GM13977 (cell line): ENCODE measurements around the gene EPB41L2.

Source experiments
- DNase-seq: peaks from one replicate; pipeline ENCODE4 v3.0.0; 2012; ENCODE audit warnings: low spot score
- in situ Hi-C: fragments of 300-500 bp; cut with MboI; formaldehyde crosslinking; loops from one replicate; pipeline ENCODE4 v1.12.0; 2022; ENCODE audit warnings: low sequenced_read_pairs, low pct_unique_long_range_greater_than_20kb, mixed read lengths, inconsistent platforms; ENCODE audit not compliant: unreplicated experiment
- TF ChIP-seq, protein P1 (sequence below): IDR thresholded peaks from 2 replicates; pipeline ENCODE4 v1.5.1; 2012; ENCODE audit warnings: mild to moderate bottlenecking, control low read depth; ENCODE audit not compliant: insufficient read depth; ENCODE audit errors: extremely low read depth, missing control alignments

Gene EPB41L2

GRCh38 chr6:131058236-131058635 is 4.8 kb downstream of the EPB41L2 start:
- TF ChIP-seq, protein P1, sequence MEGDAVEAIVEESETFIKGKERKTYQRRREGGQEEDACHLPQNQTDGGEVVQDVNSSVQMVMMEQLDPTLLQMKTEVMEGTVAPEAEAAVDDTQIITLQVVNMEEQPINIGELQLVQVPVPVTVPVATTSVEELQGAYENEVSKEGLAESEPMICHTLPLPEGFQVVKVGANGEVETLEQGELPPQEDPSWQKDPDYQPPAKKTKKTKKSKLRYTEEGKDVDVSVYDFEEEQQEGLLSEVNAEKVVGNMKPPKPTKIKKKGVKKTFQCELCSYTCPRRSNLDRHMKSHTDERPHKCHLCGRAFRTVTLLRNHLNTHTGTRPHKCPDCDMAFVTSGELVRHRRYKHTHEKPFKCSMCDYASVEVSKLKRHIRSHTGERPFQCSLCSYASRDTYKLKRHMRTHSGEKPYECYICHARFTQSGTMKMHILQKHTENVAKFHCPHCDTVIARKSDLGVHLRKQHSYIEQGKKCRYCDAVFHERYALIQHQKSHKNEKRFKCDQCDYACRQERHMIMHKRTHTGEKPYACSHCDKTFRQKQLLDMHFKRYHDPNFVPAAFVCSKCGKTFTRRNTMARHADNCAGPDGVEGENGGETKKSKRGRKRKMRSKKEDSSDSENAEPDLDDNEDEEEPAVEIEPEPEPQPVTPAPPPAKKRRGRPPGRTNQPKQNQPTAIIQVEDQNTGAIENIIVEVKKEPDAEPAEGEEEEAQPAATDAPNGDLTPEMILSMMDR = no peak
- DNase-seq = no peak
- in situ Hi-C loops = no loop called here

DNA sequence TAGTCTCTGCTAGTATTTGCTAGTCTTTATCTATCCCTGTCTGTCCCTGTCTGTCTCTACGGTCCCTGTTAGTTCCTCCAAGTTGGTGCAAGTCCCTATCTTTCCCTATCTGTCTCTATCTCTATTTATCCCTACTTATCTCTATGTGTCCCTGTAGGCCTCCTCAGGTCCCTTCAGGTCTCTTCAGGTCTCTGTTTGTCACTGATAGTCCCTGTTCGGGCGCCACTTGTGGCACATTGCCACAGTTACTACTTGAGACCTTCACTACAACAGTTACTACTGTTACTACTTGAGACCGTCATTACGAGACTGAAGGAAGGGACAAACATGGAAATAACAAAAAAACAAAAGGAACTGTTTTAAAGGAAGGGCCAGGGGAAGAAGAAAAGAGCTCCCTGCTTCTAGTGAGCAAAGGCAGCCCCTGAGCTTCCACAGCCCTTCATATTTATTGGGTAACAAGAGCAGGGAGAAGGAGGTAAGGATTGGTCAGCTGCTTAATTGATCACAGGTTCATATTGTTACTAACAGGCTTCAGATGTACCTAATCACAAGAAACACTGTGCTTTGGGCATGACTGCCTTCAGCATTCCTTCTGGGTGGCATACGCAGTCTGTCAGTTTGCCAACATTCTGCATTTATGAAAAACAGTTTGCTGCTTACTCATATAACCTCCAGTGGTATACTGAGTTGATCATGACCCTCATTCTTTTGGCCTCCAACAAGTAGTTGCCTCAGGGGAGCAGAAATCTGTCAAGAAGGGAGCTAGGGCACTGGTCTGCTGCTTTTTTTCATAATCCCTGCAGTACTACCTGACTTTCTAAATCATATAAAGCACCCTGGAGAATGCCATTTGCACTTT is 8.4 kb downstream of the EPB41L2 start:
- TF ChIP-seq, protein P1 = no peak
- no peak for DNase-seq
- in situ Hi-C loops = no loop called here

DNA sequence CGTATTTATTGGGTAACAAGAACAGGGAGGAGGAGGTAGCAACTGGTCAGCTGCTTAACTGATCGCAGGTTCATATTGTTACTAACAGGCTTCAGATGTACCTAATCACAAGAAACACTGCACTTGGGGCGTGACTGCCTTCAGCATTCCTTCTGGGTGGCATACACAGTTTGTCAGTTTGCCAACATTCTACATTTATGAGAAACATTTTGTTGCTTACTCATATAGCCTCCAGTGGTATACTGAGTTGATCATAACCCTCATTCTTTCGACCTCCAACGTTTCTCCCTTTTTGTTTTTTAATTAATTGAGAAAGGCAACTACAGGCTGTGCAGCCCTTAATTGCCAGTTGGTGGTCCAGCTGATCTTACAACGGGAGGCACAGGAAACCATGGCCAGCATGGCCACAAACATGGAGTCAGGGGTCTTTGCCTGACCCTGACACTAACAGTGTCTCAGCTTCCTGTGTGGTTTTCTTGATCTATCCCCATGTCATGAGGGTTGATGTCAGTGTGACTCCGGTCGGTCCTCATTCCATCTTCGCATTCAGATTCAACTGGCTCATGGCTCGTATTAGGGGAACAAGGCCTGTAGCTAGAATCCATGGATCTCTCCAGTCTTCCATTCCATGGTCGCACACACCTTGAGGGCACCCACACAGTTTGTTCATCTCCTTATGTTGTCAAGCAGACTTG is 9.4 kb downstream of the EPB41L2 start:
- no peak for DNase-seq
- in situ Hi-C loops = no loop called here

DNA sequence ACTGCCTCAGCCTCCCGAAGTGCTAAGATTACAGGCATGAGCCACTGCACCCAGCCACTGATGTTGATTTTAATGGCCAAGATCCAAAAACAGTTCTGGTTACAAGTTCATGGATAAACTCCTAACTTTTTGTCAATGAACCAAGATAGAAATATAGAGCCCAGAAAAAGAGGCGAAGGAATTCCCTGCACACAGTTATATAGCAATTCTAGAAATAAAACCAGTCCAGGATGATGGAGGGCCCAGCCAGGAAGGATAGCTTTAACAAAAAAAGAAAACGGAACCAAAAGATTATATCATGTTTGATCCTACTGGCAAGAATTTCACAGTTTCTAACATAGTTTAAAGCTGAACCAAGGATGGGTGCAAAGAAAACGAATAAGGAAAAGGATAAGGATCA is 10.9 kb downstream of the EPB41L2 start:
- DNase-seq = no peak
- in situ Hi-C loops = no loop called here
- TF ChIP-seq, protein P1 = no peak

More for the DNA sequence above, 9.4 kb downstream of the EPB41L2 start:
- TF ChIP-seq, protein P1 = no peak

- DNase-seq = no peak
- TF ChIP-seq, protein P1 = no peak
- in situ Hi-C loops = no loop called here
These were observed 11.7 kb downstream of the EPB41L2 start for GRCh38 chr6:131051341-131051740.

GRCh38 chr6:131049608-131050007 is 13.4 kb downstream of the EPB41L2 start:
- in situ Hi-C loops = no loop called here
- DNase-seq = no peak
- TF ChIP-seq, protein P1 = no peak
